ENCODE measurements around the gene INSM1. TPM values are rescaled to one million over a fixed set of nuclear protein-coding genes. Genes with fewer than 3 reads are reported as not detected.

Gene INSM1
- total RNA-seq, 6 experiments from 2014 or later = not detected

DNA sequence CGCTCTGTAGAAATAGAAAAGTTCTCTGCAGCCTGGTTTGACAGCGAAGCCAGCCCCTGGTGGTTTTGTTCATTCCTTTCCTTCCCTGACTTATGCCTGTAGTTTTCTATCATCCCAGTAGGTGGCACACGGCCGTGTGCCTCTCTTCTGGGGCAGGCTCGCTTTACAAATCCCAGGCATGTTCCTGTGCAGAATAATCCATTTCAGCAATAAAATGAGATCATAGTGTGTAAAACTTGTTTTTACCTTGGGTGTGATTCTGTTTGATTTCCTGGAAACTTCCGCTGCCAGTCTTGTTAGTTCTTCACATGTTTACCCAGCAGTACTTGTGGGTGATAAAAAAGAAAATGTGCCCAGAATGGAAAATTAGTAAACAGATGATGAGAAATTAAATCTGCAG, 7.4 kb upstream of the INSM1 start:
- H3K36me3 Mint-ChIP-seq (ENCODE audit: low read depth) = no peaks in the 10 kb centered on the region
- peaks cover 34% of the 10 kb centered on the region for H3K27me3 Mint-ChIP-seq (ENCODE audit: insufficient read depth)
- TF ChIP-seq, protein P1, sequence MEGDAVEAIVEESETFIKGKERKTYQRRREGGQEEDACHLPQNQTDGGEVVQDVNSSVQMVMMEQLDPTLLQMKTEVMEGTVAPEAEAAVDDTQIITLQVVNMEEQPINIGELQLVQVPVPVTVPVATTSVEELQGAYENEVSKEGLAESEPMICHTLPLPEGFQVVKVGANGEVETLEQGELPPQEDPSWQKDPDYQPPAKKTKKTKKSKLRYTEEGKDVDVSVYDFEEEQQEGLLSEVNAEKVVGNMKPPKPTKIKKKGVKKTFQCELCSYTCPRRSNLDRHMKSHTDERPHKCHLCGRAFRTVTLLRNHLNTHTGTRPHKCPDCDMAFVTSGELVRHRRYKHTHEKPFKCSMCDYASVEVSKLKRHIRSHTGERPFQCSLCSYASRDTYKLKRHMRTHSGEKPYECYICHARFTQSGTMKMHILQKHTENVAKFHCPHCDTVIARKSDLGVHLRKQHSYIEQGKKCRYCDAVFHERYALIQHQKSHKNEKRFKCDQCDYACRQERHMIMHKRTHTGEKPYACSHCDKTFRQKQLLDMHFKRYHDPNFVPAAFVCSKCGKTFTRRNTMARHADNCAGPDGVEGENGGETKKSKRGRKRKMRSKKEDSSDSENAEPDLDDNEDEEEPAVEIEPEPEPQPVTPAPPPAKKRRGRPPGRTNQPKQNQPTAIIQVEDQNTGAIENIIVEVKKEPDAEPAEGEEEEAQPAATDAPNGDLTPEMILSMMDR (IDR thresholded peaks at IDR 0.05) = peak; percentile 89

GRCh38 chr20:20362774-20363433, 5.0 kb upstream of the INSM1 start:
- TF ChIP-seq, protein P1 (IDR thresholded peaks at IDR 0.05) = no peak
- H3K27ac Mint-ChIP-seq = no peak overlapping the region
- no peaks in the 10 kb centered on the region; the same call in 1 of the 2 replicates for H3K4me1 Mint-ChIP-seq (ENCODE audit: low read depth)
- no peaks in the 10 kb centered on the region for H3K9me3 Mint-ChIP-seq
- H3K36me3 Mint-ChIP-seq (ENCODE audit: low read depth) = no peaks in the 10 kb centered on the region
- H3K4me3 Mint-ChIP-seq = no peak overlapping the region
- peaks cover 50% of the 10 kb centered on the region for H3K27me3 Mint-ChIP-seq (ENCODE audit: insufficient read depth)
- no peak for DNase-seq

More for the DNA sequence above, 7.4 kb upstream of the INSM1 start:
- peak; percentile 56 for DNase-seq
- H3K4me3 Mint-ChIP-seq = no peak overlapping the region
- no peaks in the 10 kb centered on the region for H3K9me3 Mint-ChIP-seq
- no peak overlapping the region for H3K27ac Mint-ChIP-seq
- no peaks in the 10 kb centered on the region; the same call in 1 of the 2 replicates for H3K4me1 Mint-ChIP-seq (ENCODE audit: low read depth)

DNA sequence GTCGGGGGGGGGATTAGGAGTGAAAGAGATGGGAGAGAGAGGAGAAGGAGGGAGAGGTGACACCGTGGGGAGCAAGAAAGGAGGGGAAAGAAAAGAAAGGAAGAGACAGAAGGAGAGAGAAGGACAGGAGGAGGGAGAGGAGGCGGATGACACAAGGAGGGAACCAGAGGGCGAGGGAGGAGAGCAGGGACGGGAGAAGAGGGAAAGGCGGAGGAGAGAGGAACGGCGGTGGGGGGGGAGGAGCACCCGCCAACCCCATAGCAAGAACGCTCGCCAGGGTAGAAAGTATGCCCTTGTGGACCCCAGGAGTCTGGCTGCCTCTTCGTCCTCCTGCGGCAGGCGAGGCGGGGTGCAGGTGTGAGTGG, 4.5 kb upstream of the INSM1 start:
- Mint-ChIP-seq H3K4me1 (ENCODE audit: low read depth) (no peaks in the 10 kb centered on the region; the same call in 1 of the 2 replicates), H3K4me3 (no peak overlapping the region), H3K27me3 (ENCODE audit: insufficient read depth) (peaks cover 50% of the 10 kb centered on the region), H3K27ac (no peak overlapping the region), H3K36me3 (ENCODE audit: low read depth) (no peaks in the 10 kb centered on the region), H3K9me3 (no peaks in the 10 kb centered on the region)
- TF ChIP-seq, protein P1 (IDR thresholded peaks at IDR 0.05) = no peak
- DNase-seq = no peak

DNA sequence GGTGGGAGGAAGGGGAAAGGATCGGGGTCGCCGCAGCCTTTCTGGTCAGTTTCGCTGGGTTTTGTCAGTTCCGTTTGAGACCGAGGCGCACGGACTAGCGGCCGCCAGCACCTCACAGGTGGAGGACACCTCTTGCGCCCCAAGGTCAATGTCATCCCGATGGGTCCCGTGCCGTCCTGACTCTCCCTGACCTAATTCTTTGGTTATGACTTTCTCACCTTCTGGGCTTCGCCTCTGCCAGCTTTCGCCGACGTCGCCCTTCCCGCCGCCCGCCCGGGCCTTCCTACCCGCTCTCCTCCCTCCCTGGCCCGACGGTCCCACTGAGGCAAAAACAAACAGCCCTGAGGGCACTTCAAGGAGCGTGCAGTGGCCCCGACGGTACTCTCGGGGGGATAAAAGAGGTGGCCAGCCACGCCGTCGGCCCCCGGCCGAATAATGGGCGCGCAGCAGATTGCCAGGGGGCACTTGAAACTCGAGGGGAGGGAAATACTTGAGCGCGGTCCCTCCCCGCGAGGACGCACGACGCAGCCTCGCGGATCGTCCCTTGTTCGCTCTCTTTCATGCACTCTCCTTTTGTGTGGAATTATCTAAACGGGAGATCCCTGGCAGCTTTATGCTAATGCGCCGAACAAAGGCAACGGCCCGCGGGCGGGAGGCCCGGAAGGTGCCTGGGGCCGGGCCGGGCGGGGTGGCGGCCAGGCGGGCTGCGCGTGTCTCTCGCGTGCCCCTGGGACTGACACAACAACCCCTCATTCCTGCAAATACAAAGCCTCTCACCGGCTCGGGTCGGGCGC, 3.9 kb upstream of the INSM1 start:
- TF ChIP-seq, protein P1 (IDR thresholded peaks at IDR 0.05) = no peak
- peaks cover 50% of the 10 kb centered on the region for H3K27me3 Mint-ChIP-seq (ENCODE audit: insufficient read depth)
- H3K27ac Mint-ChIP-seq = no peak overlapping the region
- H3K9me3 Mint-ChIP-seq = no peaks in the 10 kb centered on the region
- DNase-seq = no peak
- H3K36me3 Mint-ChIP-seq (ENCODE audit: low read depth) = no peaks in the 10 kb centered on the region
- no peaks in the 10 kb centered on the region; the same call in 1 of the 2 replicates for H3K4me1 Mint-ChIP-seq (ENCODE audit: low read depth)
- no peak overlapping the region for H3K4me3 Mint-ChIP-seq

DNA sequence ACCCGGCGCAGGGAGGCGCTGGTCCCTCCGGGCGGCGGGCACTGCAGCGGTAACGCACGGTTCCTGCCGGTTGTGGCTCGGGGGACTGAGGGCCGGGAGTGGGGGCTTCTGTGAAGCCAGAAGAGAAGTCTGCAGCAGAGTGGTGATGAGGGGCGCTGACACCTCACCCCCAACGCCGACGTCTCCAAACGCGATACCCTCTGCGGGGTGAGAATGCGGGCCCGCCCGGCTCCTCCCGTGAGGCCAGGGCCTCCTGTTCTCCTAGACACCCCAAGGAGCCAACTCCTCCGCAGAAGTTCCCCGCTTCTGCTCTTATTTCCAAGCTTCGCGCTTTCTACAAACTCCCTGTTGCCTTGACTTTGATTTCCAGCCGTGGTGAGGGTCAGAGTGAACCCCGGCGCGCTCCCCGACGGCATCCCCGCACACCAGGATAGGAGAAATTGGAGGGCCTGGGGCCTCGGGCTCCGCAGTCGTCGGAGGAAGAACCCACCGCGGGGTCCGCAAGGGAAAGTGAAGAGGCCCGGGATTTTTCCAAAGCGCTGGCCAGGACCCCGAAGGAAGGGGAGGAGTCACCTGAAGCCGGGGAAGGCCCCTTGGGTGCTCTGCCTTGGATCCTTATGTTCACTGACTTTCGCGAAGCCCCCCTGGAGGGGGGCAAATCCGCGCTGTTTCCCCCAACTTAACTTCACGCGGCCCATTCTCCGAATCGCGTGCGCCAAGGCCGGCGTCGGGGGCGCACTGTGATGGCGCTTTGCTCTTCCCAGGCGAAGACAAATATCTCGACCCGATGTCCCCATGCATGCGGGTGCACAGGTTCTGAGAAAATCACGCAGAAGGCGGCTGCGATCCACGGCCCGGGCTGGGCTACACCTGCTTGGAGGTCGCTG, 3.1 kb upstream of the INSM1 start:
- Mint-ChIP-seq H3K36me3 (ENCODE audit: low read depth) (no peaks in the 10 kb centered on the region), H3K4me3 (no peak overlapping the region), H3K9me3 (no peaks in the 10 kb centered on the region), H3K4me1 (ENCODE audit: low read depth) (no peaks in the 10 kb centered on the region; the same call in 1 of the 2 replicates), H3K27ac (no peak overlapping the region), H3K27me3 (ENCODE audit: insufficient read depth) (peaks cover 52% of the 10 kb centered on the region)
- TF ChIP-seq, protein P1 (IDR thresholded peaks at IDR 0.05) = no peak
- no peak for DNase-seq

All from HFFc6 (cell line).